BLaER1 treated with 17β-estradiol and CSF1 and Interleukin-3, amounts not matched to agents 10 nM and 100 nM (cell line): Measurements from ENCODE around the gene PCDHGA2.
"Not testable (repeated sequence)": the region's sequence is repeated elsewhere in the genome, so short reads cannot be mapped to it uniquely, and the experiment has no call there.

Source experiments
- H3K27ac ChIP-seq, 11 experiments: shearing (Covaris generic); formaldehyde crosslinking; 2 replicates each; pipeline ENCODE4 v1.8.1; 2022
- H3K27me3 ChIP-seq, 11 experiments: shearing (Covaris generic); formaldehyde crosslinking; 2 replicates each; pipeline ENCODE4 v1.8.1; 2022
- H3K36me3 ChIP-seq, 11 experiments: shearing (Covaris generic); formaldehyde crosslinking; 2 replicates each; pipeline ENCODE4 v1.8.1; 2022
- H3K4me1 ChIP-seq, 10 experiments: shearing (Covaris generic); formaldehyde crosslinking; 2 replicates each; pipeline ENCODE4 v1.8.1; 2022
- H3K4me2 ChIP-seq, 11 experiments: shearing (Covaris generic); formaldehyde crosslinking; 2 replicates each; pipeline ENCODE4 v1.8.1; 2022
- H3K4me3 ChIP-seq, 10 experiments: shearing (Covaris generic); formaldehyde crosslinking; 2 replicates each; pipeline ENCODE4 v1.8.1; 2022
- H3K9ac ChIP-seq, 11 experiments: shearing (Covaris generic); formaldehyde crosslinking; 2 replicates each; pipeline ENCODE4 v1.8.1; 2022
- H3K9me3 ChIP-seq, 11 experiments: shearing (Covaris generic); formaldehyde crosslinking; replicated peaks in 1 of 11; 2 replicates each; pipeline ENCODE4 v1.8.1; 2022
- H4K20me1 ChIP-seq, 11 experiments: shearing (Covaris generic); formaldehyde crosslinking; 2 replicates each; pipeline ENCODE4 v1.8.1; 2022
- Cebpa-rat ChIP-seq, 11 experiments: shearing (Covaris generic); IDR thresholded peaks; 2 replicates each; pipeline ENCODE4 v1.8.1; 2022

Gene PCDHGA2

DNA sequence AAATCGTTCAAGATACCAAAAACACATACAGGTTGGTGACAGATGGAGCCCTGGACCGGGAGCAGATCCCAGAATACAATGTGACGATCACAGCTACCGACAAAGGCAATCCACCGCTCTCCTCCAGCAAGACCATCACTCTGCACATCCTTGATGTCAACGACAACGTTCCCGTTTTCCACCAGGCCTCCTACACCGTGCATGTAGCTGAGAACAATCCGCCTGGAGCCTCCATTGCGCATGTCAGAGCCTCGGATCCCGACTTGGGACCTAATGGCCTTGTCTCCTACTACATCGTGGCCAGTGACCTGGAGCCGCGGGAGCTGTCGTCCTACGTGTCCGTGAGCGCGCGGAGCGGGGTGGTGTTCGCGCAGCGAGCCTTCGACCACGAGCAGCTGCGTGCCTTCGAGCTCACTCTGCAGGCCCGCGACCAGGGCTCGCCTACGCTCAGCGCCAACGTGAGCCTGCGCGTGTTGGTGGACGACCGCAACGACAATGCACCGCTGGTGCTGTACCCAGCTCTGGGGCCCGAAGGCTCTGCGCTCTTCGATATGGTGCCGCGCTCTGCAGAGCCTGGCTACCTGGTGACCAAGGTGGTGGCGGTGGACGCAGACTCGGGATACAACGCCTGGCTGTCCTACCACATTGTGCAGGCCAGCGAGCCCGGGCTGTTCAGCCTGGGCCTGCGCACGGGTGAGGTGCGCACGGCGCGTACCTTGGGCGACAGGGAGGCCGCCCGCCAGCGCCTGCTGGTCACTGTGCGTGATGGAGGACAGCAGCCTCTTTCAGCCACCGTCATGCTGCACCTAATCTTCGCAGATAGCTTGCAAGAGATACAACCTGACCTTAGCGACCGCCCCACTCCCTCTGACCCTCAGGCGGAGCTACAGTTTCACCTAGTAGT lies 33.3 kb downstream of the PCDHGA2 start:
- Histone ChIP-seq H3K9me3 (peaks cover 73 to 85% (median 77%) of the 10 kb centered on the region in 11 experiments), H3K27me3 (peaks cover 0 to 6% (median 0%) of the 10 kb centered on the region in 11 experiments; a peak in 2 of 22 replicates), H3K9ac (no peak overlapping the region), H3K4me1 (no peaks in the 10 kb centered on the region), H4K20me1 (no peaks in the 10 kb centered on the region), H3K36me3 (peaks cover 0 to 9% (median 0%) of the 10 kb centered on the region in 11 experiments; a peak in 4 of 22 replicates), H3K27ac (no peak overlapping the region), H3K4me2 (no peak overlapping the region), H3K4me3 (no peak overlapping the region; a peak in 1 of 20 replicates)
- TF ChIP-seq Cebpa-rat (IDR thresholded peaks at IDR 0.05): no peak

DNA sequence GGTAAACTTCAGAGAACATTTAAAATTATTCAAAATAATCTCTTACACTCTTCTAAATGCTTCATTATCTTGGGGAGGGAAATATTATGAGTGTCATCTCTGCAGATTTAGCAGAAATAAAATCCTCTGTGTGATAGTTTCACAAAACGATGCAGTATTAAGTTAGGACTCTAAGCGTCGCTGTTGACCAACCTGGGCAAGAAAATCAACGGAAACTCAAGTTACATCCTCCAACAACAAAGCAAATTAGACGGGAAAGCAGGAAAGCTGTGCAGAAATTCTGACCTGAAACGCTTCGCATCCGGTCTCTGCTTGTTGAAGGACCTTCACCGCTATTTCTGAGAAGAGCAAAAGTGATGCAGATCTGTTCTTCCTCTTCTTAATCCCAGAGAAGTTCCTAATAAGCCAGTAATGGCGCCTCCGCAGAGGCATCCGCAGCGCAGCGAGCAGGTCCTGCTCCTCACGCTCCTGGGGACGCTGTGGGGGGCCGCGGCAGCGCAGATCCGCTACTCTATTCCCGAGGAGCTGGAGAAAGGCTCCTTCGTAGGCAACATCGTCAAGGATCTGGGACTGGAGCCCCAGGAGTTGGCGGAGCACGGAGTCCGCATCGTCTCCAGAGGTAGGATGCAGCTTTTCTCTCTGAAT lies 35.2 kb downstream of the PCDHGA2 start, which contains the start of gene PCDHGA6:
Gene PCDHGA6, plus strand, starts transcription at position 219 of the 645 bp plus-strand sequence. Its CDS starts 193 bp downstream, at position 412.
- TF ChIP-seq Cebpa-rat (IDR thresholded peaks at IDR 0.05): no peak
- Histone ChIP-seq H3K36me3 (peaks cover 0 to 9% (median 0%) of the 10 kb centered on the region in 11 experiments; a peak in 4 of 22 replicates), H4K20me1 (no peaks in the 10 kb centered on the region), H3K4me3 (peak within 1 kb of the TSS in 1 of 10 experiments; percentile 11; a peak in 2 of 20 replicates), H3K27me3 (peaks cover 0 to 6% (median 0%) of the 10 kb centered on the region in 11 experiments; a peak in 2 of 22 replicates), H3K9me3 (peaks cover 77 to 90% (median 85%) of the 10 kb centered on the region in 11 experiments), H3K4me1 (no peaks in the 10 kb centered on the region), H3K4me2 (no peak within 1 kb of the TSS), H3K27ac (no peak within 1 kb of the TSS), H3K9ac (no peak within 1 kb of the TSS)

DNA sequence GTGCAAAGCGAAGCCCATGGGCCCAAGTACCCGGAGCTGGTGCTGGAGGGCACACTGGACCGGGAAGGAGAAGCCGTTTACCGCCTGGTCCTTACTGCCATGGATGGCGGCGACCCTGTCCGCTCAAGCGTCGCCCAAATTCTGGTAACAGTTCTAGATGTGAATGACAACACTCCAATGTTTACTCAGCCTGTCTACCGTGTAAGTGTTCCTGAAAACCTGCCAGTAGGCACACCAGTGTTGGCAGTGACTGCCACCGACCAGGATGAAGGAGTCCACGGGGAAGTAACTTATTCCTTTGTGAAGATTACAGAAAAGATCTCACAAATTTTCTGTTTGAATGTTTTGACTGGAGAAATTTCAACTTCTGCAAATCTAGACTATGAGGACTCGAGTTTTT lies 36.1 kb downstream of the PCDHGA2 start:
- Histone ChIP-seq H3K27me3 (peaks cover 0 to 6% (median 0%) of the 10 kb centered on the region in 11 experiments; a peak in 2 of 22 replicates), H3K4me3 (no peak overlapping the region), H3K9me3 (peaks cover 77 to 90% (median 84%) of the 10 kb centered on the region in 11 experiments), H3K9ac (no peak overlapping the region), H3K4me2 (no peak overlapping the region), H3K27ac (no peak overlapping the region), H4K20me1 (no peaks in the 10 kb centered on the region), H3K4me1 (no peaks in the 10 kb centered on the region), H3K36me3 (peaks cover 0 to 9% (median 0%) of the 10 kb centered on the region in 11 experiments; a peak in 4 of 22 replicates)
- TF ChIP-seq Cebpa-rat (IDR thresholded peaks at IDR 0.05): no peak

DNA sequence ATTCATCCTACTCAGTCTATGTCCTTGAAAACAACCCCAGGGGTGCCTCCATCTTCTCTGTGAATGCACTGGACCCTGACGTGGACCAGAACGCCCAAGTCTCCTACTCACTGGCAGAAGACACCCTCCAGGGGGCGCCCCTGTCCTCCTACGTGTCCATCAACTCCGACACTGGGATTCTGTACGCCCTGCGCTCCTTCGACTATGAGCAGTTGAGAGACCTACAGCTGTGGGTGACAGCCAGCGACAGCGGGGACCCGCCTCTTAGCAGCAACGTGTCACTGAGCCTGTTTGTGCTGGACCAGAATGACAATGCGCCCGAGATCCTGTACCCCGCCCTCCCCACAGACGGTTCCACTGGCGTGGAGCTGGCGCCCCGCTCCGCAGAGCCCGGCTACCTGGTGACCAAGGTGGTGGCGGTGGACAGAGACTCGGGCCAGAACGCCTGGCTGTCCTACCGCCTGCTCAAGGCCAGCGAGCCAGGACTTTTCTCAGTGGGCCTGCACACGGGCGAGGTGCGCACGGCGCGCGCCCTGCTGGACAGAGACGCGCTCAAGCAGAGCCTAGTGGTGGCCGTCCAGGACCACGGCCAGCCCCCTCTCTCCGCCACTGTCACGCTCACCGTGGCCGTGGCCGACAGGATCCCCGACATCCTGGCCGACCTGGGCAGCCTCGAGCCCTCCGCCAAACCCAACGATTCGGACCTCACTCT lies 37.0 kb downstream of the PCDHGA2 start:
- H3K9ac ChIP-seq, H4K20me1 ChIP-seq, H3K27me3 ChIP-seq, H3K4me3 ChIP-seq, H3K27ac ChIP-seq, H3K4me1 ChIP-seq, H3K36me3 ChIP-seq, H3K4me2 ChIP-seq: not testable (repeated sequence)
- peaks cover 69 to 86% (median 75%) of the 10 kb centered on the region in 11 experiments for H3K9me3 ChIP-seq

DNA sequence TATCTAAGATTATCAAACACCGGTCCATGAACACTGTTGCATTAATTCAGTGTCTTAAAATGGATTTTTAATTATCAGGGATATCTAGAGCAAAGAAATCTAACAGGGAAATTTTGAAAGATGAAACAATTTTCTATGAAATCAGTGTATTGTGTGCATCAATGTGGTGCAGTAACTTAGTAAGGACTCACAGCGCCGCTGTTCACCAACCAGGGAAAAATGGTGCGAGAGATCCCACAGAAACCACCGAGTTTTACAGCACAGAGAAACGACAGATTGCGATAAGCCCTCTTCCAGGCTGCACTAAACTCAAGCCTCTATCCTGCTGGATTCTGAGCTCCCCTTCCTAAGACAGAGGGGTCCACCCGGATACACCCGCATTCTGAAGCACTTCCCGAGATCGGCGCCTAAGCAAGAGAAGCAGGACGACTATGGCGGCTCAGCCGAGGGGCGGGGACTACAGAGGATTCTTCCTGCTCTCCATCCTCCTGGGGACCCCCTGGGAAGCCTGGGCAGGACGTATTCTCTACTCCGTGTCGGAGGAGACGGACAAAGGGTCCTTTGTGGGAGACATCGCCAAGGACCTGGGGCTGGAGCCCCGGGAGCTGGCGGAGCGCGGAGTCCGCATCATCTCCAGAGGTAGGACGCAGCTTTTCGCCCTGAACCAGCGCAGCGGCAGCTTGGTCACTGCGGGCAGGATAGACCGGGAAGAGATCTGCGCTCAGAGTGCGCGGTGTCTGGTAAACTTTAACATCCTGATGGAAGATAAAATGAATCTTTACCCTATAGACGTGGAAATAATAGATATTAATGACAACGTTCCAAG lies 44.1 kb downstream of the PCDHGA2 start, which contains the start of gene PCDHGA7:
Gene PCDHGA7, plus strand, starts transcription at position 274 of the 826 bp plus-strand sequence. Its CDS starts 158 bp downstream, at position 432.
- no peaks in the 10 kb centered on the region for H3K27me3 ChIP-seq
- no peak within 1 kb of the TSS for H3K9ac ChIP-seq
- H3K4me3 ChIP-seq: no peak within 1 kb of the TSS

DNA sequence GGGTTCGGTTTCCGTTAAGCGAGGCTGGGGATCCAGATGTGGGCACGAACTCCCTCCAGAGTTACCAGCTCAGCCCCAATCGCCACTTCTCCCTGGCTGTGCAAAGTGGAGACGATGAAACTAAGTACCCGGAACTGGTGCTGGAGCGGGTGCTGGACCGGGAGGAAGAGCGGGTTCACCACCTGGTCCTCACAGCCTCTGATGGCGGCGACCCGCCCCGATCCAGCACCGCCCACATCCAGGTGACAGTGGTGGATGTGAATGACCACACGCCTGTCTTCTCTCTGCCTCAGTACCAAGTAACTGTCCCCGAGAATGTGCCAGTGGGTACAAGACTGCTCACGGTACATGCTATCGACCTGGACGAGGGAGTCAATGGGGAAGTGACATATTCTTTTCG lies 44.8 kb downstream of the PCDHGA2 start:
- no peak overlapping the region for H3K4me3 ChIP-seq
- H3K4me2 ChIP-seq: no peak overlapping the region
- H3K27me3 ChIP-seq: no peaks in the 10 kb centered on the region
- peaks cover 47 to 75% (median 54%) of the 10 kb centered on the region in 11 experiments for H3K9me3 ChIP-seq
- no peak for TF ChIP-seq Cebpa-rat (IDR thresholded peaks at IDR 0.05)
- no peak overlapping the region for H3K9ac ChIP-seq
- no peaks in the 10 kb centered on the region for H4K20me1 ChIP-seq
- no peak overlapping the region for H3K27ac ChIP-seq
- H3K36me3 ChIP-seq: peaks cover 0 to 4% (median 0%) of the 10 kb centered on the region in 11 experiments; a peak in 1 of 22 replicates
- no peaks in the 10 kb centered on the region for H3K4me1 ChIP-seq

More for the DNA sequence above, 44.1 kb downstream of the PCDHGA2 start, which contains the start of gene PCDHGA7:
- Histone ChIP-seq H3K4me2 (no peak within 1 kb of the TSS), H3K36me3 (peaks cover 0 to 4% (median 0%) of the 10 kb centered on the region in 11 experiments; a peak in 1 of 22 replicates), H3K4me1 (no peaks in the 10 kb centered on the region), H3K9me3 (peaks cover 47 to 79% (median 52%) of the 10 kb centered on the region in 11 experiments), H3K27ac (no peak within 1 kb of the TSS), H4K20me1 (no peaks in the 10 kb centered on the region)
- no peak for TF ChIP-seq Cebpa-rat (IDR thresholded peaks at IDR 0.05)

DNA sequence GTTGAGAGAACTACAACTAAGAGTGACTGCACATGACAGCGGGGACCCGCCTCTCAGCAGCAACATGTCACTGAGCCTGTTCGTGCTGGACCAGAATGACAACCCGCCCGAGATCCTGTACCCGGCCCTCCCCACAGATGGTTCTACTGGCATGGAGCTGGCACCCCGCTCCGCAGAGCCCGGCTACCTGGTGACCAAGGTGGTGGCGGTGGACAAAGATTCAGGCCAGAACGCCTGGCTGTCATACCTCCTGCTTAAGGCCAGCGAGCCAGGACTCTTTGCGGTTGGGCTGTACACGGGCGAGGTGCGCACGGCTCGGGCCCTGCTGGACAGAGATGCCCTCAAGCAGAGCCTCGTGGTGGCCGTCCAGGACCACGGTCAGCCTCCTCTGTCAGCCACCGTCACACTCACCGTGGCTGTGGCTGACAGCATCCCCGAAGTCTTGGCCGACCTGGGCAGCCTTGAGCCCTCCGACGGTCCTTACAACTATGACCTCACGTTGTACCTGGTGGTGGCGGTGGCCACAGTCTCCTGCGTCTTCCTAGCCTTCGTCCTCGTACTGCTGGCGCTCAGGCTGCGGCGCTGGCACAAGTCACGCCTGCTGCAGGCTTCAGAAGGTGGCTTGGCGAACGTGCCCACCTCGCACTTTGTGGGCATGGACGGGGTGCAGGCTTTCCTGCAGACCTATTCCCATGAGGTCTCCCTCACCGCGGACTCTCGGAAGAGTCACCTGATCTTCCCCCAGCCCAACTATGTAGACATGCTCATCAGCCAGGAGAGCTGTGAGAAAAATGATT lies 46.1 kb downstream of the PCDHGA2 start:
- peaks cover 60 to 86% (median 67%) of the 10 kb centered on the region in 11 experiments for H3K9me3 ChIP-seq
- peaks cover 0 to under 1% (median 0%) of the 10 kb centered on the region in 10 experiments; a peak in 2 of 20 replicates for H3K4me1 ChIP-seq
- TF ChIP-seq Cebpa-rat (IDR thresholded peaks at IDR 0.05): no peak
- H3K4me3 ChIP-seq: no peak overlapping the region
- no peak overlapping the region for H3K9ac ChIP-seq
- H3K27ac ChIP-seq: no peak overlapping the region
- H3K27me3 ChIP-seq: no peaks in the 10 kb centered on the region
- H4K20me1 ChIP-seq: no peaks in the 10 kb centered on the region
- no peak overlapping the region for H3K4me2 ChIP-seq
- peaks cover 0 to 4% (median 0%) of the 10 kb centered on the region in 11 experiments; a peak in 2 of 22 replicates for H3K36me3 ChIP-seq

DNA sequence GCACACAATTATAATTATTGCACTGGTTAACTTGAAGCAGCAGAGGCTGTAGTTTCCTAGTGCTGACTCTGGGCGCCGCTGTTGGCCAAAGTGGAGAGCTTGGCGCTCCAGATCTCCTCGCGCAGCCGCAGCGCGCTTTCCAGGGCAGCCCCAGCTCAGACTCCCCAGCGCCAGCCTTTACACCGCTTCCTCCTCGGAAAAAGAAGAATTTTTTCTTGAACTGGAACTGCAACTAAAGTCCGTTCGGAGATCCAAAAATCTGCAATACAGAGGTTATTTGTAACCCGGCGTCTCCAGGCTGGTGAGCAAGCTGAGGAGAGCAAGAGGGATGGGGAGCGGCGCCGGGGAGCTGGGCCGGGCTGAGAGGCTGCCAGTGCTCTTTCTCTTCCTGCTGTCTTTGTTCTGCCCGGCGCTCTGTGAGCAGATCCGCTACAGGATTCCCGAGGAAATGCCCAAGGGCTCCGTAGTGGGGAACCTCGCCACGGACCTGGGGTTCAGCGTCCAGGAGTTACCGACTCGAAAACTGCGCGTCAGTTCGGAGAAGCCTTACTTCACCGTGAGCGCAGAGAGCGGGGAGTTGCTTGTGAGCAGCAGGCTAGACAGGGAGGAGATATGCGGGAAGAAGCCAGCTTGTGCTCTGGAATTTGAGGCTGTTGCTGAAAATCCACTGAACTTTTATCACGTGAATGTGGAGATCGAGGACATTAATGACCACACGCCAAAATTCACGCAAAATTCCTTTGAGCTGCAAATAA lies 49.2 kb downstream of the PCDHGA2 start, which contains the start of gene PCDHGB4:
Gene PCDHGB4, plus strand, starts transcription at position 142 of the 755 bp plus-strand sequence. Its CDS starts 187 bp downstream, at position 329.
- not testable (repeated sequence) for H3K36me3 ChIP-seq, H4K20me1 ChIP-seq, H3K9ac ChIP-seq, H3K27me3 ChIP-seq, H3K4me2 ChIP-seq, H3K4me3 ChIP-seq, H3K27ac ChIP-seq
- H3K4me1 ChIP-seq: peaks cover 0 to 14% (median 2%) of the 10 kb centered on the region in 10 experiments; a peak in 7 of 20 replicates
- H3K9me3 ChIP-seq: peaks cover 58 to 73% (median 66%) of the 10 kb centered on the region in 11 experiments
